HG03103 (cell line): ENCODE data around the gene DNM1L.
A peak's percentile ranks its signal among the peaks of the same experiment; 100 is the strongest.

ENCODE experiments used
- ATAC-seq: cut with Tn5 transposase; IDR thresholded peaks from one replicate; pipeline ENCODE4 v1.9.1; 2021; ENCODE audit warnings: low read depth; ENCODE audit not compliant: unreplicated experiment

Gene DNM1L

DNA sequence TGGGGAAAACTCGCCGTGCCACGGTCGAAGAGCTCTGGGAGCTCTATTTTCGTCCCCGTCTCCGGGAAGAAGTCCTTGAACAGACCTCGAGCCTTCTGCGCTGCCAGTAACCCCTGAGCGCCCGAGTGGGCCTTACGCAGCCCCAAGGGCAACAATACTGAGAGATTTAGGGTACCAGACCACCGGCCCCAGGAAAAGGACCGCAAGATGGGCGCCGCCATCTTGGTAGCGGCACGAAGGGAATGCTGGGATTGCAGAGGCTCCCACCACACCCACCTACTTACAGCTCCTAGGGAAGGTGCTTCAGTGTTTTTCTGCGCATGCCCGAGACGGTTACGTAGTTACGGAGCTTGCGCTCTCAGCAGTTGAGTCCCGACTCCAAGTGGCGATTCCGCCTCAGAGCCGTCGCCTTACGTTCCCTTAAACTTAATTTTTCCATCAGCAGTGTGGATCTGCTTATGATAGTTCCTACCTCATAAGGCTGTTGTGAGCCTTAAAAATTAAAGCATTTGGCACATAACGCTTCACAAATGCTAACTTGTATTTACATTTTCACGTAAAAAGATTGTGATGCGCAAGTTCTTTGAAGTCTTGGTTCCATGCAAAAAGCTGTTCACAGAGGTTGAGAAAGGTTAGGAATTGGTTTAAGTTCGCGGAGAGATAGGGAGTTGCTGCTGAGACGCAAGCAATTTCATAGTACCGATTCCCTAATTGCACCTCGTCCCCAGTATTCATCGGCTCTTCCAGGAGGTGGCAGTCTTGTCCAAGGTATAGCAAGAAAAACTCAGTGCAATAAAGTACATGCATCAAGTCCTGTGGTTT is 76.8 kb downstream of the DNM1L start, which contains the start of gene YARS2:
Gene YARS2, minus strand, starts transcription at position 244 of the 822 bp plus-strand sequence. Its CDS starts 23 bp downstream, at position 221.
- ATAC-seq, result peak; percentile 78

- ATAC-seq, result no peak
These were observed 77.5 kb downstream of the DNM1L start for GRCh38 chr12:32756476-32757066.

GRCh38 chr12:32757157-32757556 is 78.1 kb downstream of the DNM1L start:
- no peak for ATAC-seq

GRCh38 chr12:32761716-32762115 is 82.6 kb downstream of the DNM1L start:
- no peak for ATAC-seq

DNA sequence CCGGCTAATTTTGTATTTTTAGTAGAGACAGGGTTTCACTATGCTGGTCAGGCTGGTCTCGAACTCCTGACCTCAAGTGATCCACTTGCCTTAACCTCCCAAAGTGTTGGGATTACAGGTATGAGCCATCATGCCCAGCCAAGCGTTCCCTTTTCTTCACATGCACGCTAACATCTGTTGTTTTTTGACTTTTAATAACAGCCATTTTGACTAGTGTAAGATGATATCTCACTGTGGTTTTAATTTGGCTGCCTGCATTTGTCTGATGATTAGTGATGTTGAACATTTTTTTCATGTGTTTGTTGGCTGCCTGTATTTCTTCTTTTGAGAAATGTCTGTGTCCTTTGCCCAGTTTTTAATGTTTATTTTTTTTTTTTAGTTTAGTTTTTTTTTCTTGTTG is 86.8 kb downstream of the DNM1L start:
- ATAC-seq, result no peak

GRCh38 chr12:32768518-32768917 is 89.4 kb downstream of the DNM1L start:
- ATAC-seq, result no peak

DNA sequence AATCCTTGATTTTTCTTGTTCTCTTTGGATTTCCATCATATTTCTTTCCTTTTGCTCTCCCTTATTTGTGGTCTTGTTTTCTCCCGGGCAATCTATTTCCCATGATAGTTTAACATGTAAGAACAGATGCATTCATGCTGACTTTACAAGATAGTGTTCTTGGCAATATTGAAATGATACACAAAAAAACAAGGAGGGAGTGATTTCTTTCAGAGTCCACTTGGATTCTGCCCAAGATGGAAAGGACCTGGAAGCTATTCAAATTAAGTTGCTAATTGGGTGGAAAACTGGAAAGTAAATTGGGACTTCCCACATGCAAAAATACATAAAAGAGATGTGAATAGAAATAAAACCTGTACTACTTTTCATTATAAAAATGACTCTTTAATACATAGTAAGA is 91.0 kb downstream of the DNM1L start:
- no peak for ATAC-seq

DNA sequence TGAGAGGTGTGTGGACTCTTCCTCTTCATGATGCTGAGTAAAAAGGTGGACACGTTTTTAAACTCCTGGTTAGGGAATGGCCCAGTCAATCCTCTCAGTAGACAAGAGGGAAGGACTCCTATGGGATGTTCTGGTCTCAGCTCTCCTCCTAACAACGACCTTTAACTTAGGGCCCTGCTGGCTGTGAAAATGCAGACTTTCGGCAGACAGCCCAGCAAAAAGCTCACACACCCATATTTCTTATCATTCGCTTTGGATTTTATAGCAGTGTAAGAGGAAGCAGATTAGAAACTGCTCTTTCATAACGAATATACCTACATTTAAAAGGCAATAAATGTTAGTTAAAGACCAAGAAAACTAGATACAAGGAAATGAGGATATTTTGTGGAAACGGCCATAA is 94.6 kb downstream of the DNM1L start:
- ATAC-seq, result no peak

GRCh38 chr12:32776258-32776657 is 97.2 kb downstream of the DNM1L start:
- no peak for ATAC-seq

GRCh38 chr12:32777159-32777558 is 98.1 kb downstream of the DNM1L start:
- no peak for ATAC-seq

DNA sequence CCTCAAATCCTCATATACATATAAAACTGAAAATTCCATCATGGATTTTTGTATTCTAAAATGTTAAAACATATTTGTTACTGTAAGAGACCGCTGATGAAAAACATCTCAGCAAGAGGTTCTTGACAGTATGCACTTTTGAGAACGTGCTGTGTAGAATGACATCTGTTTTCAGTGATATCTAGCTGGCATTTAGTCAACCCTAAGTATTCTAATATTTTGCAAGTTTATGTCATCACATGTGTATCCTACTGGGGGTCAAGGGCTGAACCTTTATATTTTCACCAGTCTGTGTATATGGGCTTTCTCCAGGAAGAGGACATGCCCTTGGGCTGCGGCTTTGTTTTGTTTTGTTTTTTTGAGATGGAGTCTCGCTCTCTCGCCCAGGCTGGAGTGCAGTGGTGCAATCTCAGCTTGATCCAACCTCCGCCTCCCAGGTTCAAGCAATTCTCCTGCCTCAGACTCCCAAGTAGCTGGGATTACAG is 98.6 kb downstream of the DNM1L start:
- no peak for ATAC-seq

DNA sequence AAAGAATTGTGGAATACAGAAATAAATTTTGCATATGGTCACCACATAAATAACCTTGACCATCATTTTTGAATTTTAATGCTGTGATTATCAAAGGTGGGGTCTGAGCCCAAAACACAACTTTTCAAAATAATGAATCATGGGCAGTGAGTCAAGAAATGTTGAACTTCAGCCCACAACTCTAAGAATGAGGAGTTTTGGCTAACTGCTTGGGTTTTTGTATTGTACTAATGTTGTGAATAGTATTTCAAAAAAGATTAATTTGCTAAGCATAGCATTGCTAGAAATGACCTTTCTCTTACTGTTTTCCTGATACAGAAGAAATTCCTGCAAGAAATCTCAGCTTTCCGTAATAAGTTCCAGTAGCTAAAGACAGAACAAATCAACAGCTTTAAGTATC is 101.0 kb downstream of the DNM1L start:
- no peak for ATAC-seq

- ATAC-seq, result no peak
These were observed 103.9 kb downstream of the DNM1L start for GRCh38 chr12:32783029-32783428.

DNA sequence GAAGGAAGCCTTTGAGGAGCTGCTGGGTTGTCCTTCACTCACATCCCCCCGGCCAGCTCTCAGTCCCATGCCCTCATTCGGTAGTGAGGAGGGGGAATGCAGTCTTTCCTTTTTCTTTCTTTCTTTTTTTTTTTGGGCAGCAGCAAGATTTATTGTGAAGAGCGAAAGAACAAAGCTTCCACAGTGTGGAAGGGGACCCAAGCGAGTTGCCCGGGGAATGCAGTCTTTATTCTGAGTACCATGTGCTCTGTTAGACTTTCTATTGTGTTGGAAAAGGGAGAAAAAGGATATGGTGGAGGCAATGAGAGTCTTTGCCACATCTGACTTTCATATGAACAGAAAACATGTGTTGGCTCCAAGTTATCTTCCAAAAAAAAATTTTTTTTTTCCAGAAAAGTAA is 106.5 kb downstream of the DNM1L start:
- ATAC-seq, result no peak

GRCh38 chr12:32788405-32788804 is 109.3 kb downstream of the DNM1L start:
- no peak for ATAC-seq

GRCh38 chr12:32789446-32789845 is 110.3 kb downstream of the DNM1L start:
- no peak for ATAC-seq

GRCh38 chr12:32789916-32790315 is 110.8 kb downstream of the DNM1L start:
- no peak for ATAC-seq

GRCh38 chr12:32794281-32794680 is 115.2 kb downstream of the DNM1L start:
- no peak for ATAC-seq
